Adrenal gland (tissue), 5 donors: ENCODE results near the gene ZNF25.

Source experiments
- CTCF ChIP-seq, 6 experiments: fragments of 450-650 bp in 4 of 6; fragments of 200-600 bp in 2 of 6; sonication (generic) in 1 of 6; IDR thresholded peaks; 1 replicate in 5 of 6; 2 replicates in 1 of 6; pipeline versions ENCODE4 v1.5.1 to v1.8.0; 2016 to 2021; ENCODE audit warnings: antibody characterized with exemption in 6 of 6, mild to moderate bottlenecking in 2 of 6, moderate library complexity in 1 of 6
- POLR2A ChIP-seq, 2 donors: fragments of 450-650 bp; IDR thresholded peaks; one replicate each; pipeline ENCODE4 v1.6.1; 2017; ENCODE audit warnings: antibody characterized with exemption in 2 of 2, mild to moderate bottlenecking in 2 of 2, moderate library complexity in 1 of 2
- donor health status: DM: no; HTN: no; CAD: no.

GRCh38 chr10:37937864-37938263 lies 38.6 kb downstream of the ZNF25 start:
- TF ChIP-seq CTCF (IDR thresholded peaks at IDR 0.05) (no peak), POLR2A (IDR thresholded peaks at IDR 0.05) (no peak)
